ENCODE data around the gene TMEM120B. TPM values are rescaled to one million over a fixed set of nuclear protein-coding genes. Genes with fewer than 3 reads are reported as not detected.

The TMEM120B gene
- polyA plus RNA-seq, 1 donor from 2014 or later = 9.8 TPM

- Histone ChIP-seq H3K4me3 (ENCODE audit: low read length) (no peak overlapping the region), H3K27ac (ENCODE audit: low read length) (no peak overlapping the region), H3K79me2 (replicated peaks; ENCODE audit: insufficient read depth, low read length) (no peaks in the 10 kb centered on the region), H3K9me3 (ENCODE audit: low read length) (no peaks in the 10 kb centered on the region), H3K27me3 (ENCODE audit: insufficient read depth, low read depth, low read length) (no peaks in the 10 kb centered on the region), H2AFZ (ENCODE audit: low read depth, low read length) (no peak overlapping the region), H3K9ac (ENCODE audit: low read length) (no peak overlapping the region), H3K9me2 (ENCODE audit: insufficient read depth, low read length) (no peaks in the 10 kb centered on the region), H4K20me1 (ENCODE audit: insufficient read depth) (no peaks in the 10 kb centered on the region), H3K4me2 (ENCODE audit: low read length) (no peak overlapping the region), H3K36me3 (ENCODE audit: insufficient read depth, low read length) (no peaks in the 10 kb centered on the region), H3F3A (ENCODE audit: insufficient read depth, low read length, poor library complexity, severe bottlenecking) (no peaks in the 10 kb centered on the region)
- TF ChIP-seq EP300 (conservative IDR thresholded peaks at IDR 0.05; ENCODE audit: poor library complexity, severe bottlenecking) (no peak), EZH2 (IDR thresholded peaks at IDR 0.05; ENCODE audit: borderline replicate concordance, insufficient read depth, low read length, poor library complexity, severe bottlenecking) (no peak), CTCF (IDR thresholded peaks at IDR 0.05; ENCODE audit: poor library complexity, severe bottlenecking) (no peak), RAD21 (conservative IDR thresholded peaks at IDR 0.05) (no peak), MXI1 (conservative IDR thresholded peaks at IDR 0.05; ENCODE audit: poor library complexity, severe bottlenecking) (no peak), TAF1 (IDR thresholded peaks at IDR 0.05; ENCODE audit: low read depth) (no peak), POLR2AphosphoS5 (IDR thresholded peaks at IDR 0.05) (no peak), REST (IDR thresholded peaks at IDR 0.05; ENCODE audit: borderline replicate concordance) (no peak), SMC3 (conservative IDR thresholded peaks at IDR 0.05; ENCODE audit: poor library complexity) (no peak)
These were observed 55.0 kb downstream of the TMEM120B start for GRCh38 chr12:121767525-121768016.

- Histone ChIP-seq H2AFZ (ENCODE audit: low read depth, low read length) (no peak overlapping the region), H4K20me1 (ENCODE audit: insufficient read depth) (no peaks in the 10 kb centered on the region), H3K79me2 (replicated peaks; ENCODE audit: insufficient read depth, low read length) (no peaks in the 10 kb centered on the region), H3K9me3 (ENCODE audit: low read length) (no peaks in the 10 kb centered on the region), H3K4me2 (ENCODE audit: low read length) (no peak overlapping the region), H3K9me2 (ENCODE audit: insufficient read depth, low read length) (no peaks in the 10 kb centered on the region), H3K36me3 (ENCODE audit: insufficient read depth, low read length) (no peaks in the 10 kb centered on the region), H3K27ac (ENCODE audit: low read length) (no peak overlapping the region), H3F3A (ENCODE audit: insufficient read depth, low read length, poor library complexity, severe bottlenecking) (no peaks in the 10 kb centered on the region), H3K4me3 (ENCODE audit: low read length) (no peak overlapping the region), H3K9ac (ENCODE audit: low read length) (no peak overlapping the region), H3K27me3 (ENCODE audit: insufficient read depth, low read depth, low read length) (no peaks in the 10 kb centered on the region)
- TF ChIP-seq SMC3 (conservative IDR thresholded peaks at IDR 0.05; ENCODE audit: poor library complexity) (no peak), EZH2 (IDR thresholded peaks at IDR 0.05; ENCODE audit: borderline replicate concordance, insufficient read depth, low read length, poor library complexity, severe bottlenecking) (no peak), RAD21 (conservative IDR thresholded peaks at IDR 0.05) (no peak), EP300 (conservative IDR thresholded peaks at IDR 0.05; ENCODE audit: poor library complexity, severe bottlenecking) (no peak), REST (IDR thresholded peaks at IDR 0.05; ENCODE audit: borderline replicate concordance) (no peak), POLR2AphosphoS5 (IDR thresholded peaks at IDR 0.05) (no peak), MXI1 (conservative IDR thresholded peaks at IDR 0.05; ENCODE audit: poor library complexity, severe bottlenecking) (no peak), TAF1 (IDR thresholded peaks at IDR 0.05; ENCODE audit: low read depth) (no peak), CTCF (IDR thresholded peaks at IDR 0.05; ENCODE audit: poor library complexity, severe bottlenecking) (no peak)
These were observed 56.8 kb downstream of the TMEM120B start for GRCh38 chr12:121769297-121769830.
